SU-DHL-6 (cell line): ENCODE data around the gene NTN5.

Source experiments
- H2AFZ ChIP-seq: fragments of 200-600 bp; sonication (generic); 2 replicates; pipeline ENCODE4 v1.6.1; 2014; ENCODE audit warnings: low read depth, mild to moderate bottlenecking, moderate library complexity, mixed read lengths, antibody characterized with exemption, low read length; ENCODE audit not compliant: severe bottlenecking
- H3F3A ChIP-seq: fragments of 200-600 bp; shearing (Covaris generic); 2 replicates; pipeline ENCODE4 v1.6.0; 2016; ENCODE audit warnings: antibody characterized with exemption, mild to moderate bottlenecking; ENCODE audit not compliant: insufficient read depth
- H3K27ac ChIP-seq: fragments of 200-600 bp; sonication (generic); 2 replicates; pipeline ENCODE4 v1.5.1; 2016; ENCODE audit warnings: low read depth, mild to moderate bottlenecking, low read length, moderate library complexity, mixed read lengths
- H3K27me3 ChIP-seq: fragments of 200-600 bp; sonication (generic), shearing (Covaris generic); 2 replicates; pipeline ENCODE4 v1.6.0; 2014; ENCODE audit warnings: mild to moderate bottlenecking, low read length
- H3K36me3 ChIP-seq: fragments of 200-600 bp; sonication (generic); 2 replicates; pipeline ENCODE4 v1.6.1; 2014; ENCODE audit warnings: mild to moderate bottlenecking, low read length, mixed read lengths
- H3K4me2 ChIP-seq: fragments of 300-600, 200-600 bp; shearing (Covaris generic), sonication (generic); 2 replicates; pipeline ENCODE4 v1.6.0; 2014; ENCODE audit warnings: low read length, low read depth, mild to moderate bottlenecking; ENCODE audit not compliant: poor library complexity, severe bottlenecking
- H3K4me3 ChIP-seq: fragments of 200-600 bp; sonication (generic); 2 replicates; pipeline ENCODE4 v1.5.1; 2014; ENCODE audit warnings: antibody characterized with exemption, low read length, mild to moderate bottlenecking, mixed read lengths; ENCODE audit not compliant: insufficient read depth, poor library complexity, severe bottlenecking
- H3K79me2 ChIP-seq: fragments of 200-600 bp; sonication (generic); 2 replicates; pipeline ENCODE4 v1.6.1; 2014; ENCODE audit warnings: mild to moderate bottlenecking, low read length, moderate library complexity; ENCODE audit not compliant: insufficient read depth
- H3K9ac ChIP-seq: fragments of 200-600 bp; sonication (generic); 2 replicates; pipeline ENCODE4 v1.7.0; 2014; ENCODE audit warnings: mild to moderate bottlenecking, low read length
- H3K9me2 ChIP-seq: fragments of 200-600 bp; sonication (generic); replicated peaks from 2 replicates; pipeline ENCODE4 v1.6.1; 2014; ENCODE audit warnings: low read length; ENCODE audit not compliant: insufficient read depth
- H3K9me3 ChIP-seq: fragments of 200-600 bp; sonication (generic); 2 replicates; pipeline ENCODE4 v1.6.1; 2014; ENCODE audit warnings: low read length, mixed read lengths; ENCODE audit not compliant: insufficient read depth
- H4K20me1 ChIP-seq: fragments of 200-600 bp; sonication (generic); 2 replicates; pipeline ENCODE4 v1.6.1; 2014; ENCODE audit warnings: low read depth, mild to moderate bottlenecking, antibody characterized with exemption, low read length, moderate library complexity, mixed read lengths
- EZH2phosphoT487 ChIP-seq: fragments of 200-600 bp; sonication (generic), shearing (Covaris generic); conservative IDR thresholded peaks from 2 replicates; pipeline ENCODE4 v1.6.1; 2018; ENCODE audit warnings: mild to moderate bottlenecking, antibody characterized with exemption, low read length, moderate library complexity, mixed read lengths
- TF ChIP-seq, protein P1 (sequence below): fragments of 200-600 bp; sonication (generic); IDR thresholded peaks from one replicate; pipeline ENCODE4 v1.5.1; 2017; ENCODE audit warnings: antibody characterized with exemption, mild to moderate bottlenecking, low read length, moderate library complexity; ENCODE audit not compliant: insufficient read depth, poor library complexity, severe bottlenecking

NTN5 gene

DNA sequence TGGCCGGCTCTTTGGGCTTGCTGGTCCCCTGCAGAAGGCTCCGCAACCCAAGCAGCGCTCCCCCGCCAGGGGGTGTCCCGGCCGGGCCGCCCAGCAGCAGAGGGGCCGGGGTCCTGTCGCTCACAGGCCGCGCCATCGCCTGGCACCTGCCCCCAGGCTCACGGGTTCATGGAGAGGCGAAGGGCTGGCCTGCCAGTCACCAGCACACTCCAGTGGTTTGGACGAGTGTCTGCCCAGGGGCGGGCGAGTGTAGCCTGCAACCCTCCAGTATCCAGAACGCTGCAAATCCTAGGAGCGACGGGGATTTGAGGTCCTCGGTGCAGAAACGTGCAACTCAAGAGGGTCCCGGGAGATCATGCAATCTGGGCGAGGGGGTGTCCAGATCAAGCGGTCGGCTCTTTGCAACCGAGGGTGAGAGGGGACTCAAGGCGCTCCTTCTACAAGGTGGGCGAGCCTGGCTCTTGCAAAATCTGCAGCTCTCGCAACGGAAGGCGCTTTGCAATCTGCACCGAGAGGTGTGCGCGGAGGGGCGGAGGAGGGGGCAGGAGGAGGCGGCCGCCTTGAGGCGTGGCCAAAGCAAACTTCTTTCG lies 35.9 kb downstream of the NTN5 start, which contains the start of gene DBP:
Gene DBP, minus strand, starts transcription at position 521 of the 590 bp plus-strand sequence. Its CDS starts 385 bp downstream, at position 136.
- Histone ChIP-seq H3K9me2 (no peaks in the 10 kb centered on the region), H3K4me2 (peak within 1 kb of the TSS; percentile 89), H3K79me2 (no peaks in the 10 kb centered on the region), H3K9me3 (no peaks in the 10 kb centered on the region), H2AFZ (peak within 1 kb of the TSS; percentile 7), H3K9ac (peak within 1 kb of the TSS; percentile 93), H3F3A (peaks cover 21% of the 10 kb centered on the region), H3K27me3 (no peaks in the 10 kb centered on the region), H3K4me3 (peak within 1 kb of the TSS; percentile 68), H3K27ac (peak within 1 kb of the TSS; percentile 89), H4K20me1 (no peaks in the 10 kb centered on the region), H3K36me3 (no peaks in the 10 kb centered on the region)
- TF ChIP-seq EZH2phosphoT487: no peak
- TF ChIP-seq, protein P1, sequence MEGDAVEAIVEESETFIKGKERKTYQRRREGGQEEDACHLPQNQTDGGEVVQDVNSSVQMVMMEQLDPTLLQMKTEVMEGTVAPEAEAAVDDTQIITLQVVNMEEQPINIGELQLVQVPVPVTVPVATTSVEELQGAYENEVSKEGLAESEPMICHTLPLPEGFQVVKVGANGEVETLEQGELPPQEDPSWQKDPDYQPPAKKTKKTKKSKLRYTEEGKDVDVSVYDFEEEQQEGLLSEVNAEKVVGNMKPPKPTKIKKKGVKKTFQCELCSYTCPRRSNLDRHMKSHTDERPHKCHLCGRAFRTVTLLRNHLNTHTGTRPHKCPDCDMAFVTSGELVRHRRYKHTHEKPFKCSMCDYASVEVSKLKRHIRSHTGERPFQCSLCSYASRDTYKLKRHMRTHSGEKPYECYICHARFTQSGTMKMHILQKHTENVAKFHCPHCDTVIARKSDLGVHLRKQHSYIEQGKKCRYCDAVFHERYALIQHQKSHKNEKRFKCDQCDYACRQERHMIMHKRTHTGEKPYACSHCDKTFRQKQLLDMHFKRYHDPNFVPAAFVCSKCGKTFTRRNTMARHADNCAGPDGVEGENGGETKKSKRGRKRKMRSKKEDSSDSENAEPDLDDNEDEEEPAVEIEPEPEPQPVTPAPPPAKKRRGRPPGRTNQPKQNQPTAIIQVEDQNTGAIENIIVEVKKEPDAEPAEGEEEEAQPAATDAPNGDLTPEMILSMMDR: no peak

DNA sequence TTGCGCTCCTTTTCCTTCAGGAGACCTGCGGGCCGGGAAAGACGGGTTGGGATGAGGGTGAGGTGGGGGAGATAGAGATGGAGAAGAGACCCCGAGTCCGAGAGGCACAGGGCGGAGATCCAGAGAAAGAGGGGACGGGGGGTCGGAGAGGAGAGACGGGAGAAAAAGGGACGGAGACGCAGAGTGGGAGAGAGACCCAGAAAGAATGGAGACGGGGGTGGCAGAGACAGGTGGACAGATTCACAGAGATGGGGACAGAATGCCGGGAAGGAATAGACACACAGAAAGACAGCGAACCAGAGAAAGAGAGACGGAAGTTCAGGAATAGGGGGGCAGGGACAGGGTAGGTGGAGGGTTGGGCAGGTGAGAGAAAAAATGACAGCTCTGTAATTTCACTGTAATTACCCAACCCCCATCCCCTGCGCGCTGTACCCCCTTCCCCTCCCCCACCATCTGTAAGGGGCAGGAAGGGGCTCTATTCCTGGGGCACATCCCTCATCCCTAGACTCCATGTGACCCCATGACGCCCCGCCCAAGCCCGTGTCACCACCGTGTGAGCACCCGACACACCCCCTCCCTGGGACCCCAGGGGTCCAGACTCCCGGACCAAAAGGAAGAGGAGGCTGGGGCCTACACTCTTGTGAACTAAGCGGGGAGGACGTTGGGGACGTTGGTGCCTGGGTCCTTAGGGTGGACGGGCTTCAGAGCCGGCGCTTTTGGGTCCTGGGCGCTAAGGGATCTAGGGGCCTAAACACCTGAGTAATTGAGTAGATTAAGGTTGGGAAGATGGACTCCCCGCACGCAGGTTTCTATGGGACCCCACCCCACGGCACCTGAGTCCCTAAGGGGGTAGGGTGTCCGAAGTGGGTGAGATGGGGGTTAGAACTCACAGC lies 36.6 kb downstream of the NTN5 start:
- H4K20me1 ChIP-seq: no peaks in the 10 kb centered on the region
- peak overlapping the region; percentile 89 for H3K4me2 ChIP-seq
- TF ChIP-seq, protein P1: no peak
- TF ChIP-seq EZH2phosphoT487: no peak
- H3K9me2 ChIP-seq: no peaks in the 10 kb centered on the region
- no peaks in the 10 kb centered on the region for H3K36me3 ChIP-seq
- no peaks in the 10 kb centered on the region for H3K79me2 ChIP-seq
- H2AFZ ChIP-seq: peak overlapping the region; percentile 22
- H3K27ac ChIP-seq: peak overlapping the region; percentile 73
- peak overlapping the region; percentile 93 for H3K9ac ChIP-seq
- no peaks in the 10 kb centered on the region for H3K27me3 ChIP-seq
- H3F3A ChIP-seq: peaks cover 21% of the 10 kb centered on the region
- H3K9me3 ChIP-seq: no peaks in the 10 kb centered on the region
- peak overlapping the region; percentile 68 for H3K4me3 ChIP-seq

DNA sequence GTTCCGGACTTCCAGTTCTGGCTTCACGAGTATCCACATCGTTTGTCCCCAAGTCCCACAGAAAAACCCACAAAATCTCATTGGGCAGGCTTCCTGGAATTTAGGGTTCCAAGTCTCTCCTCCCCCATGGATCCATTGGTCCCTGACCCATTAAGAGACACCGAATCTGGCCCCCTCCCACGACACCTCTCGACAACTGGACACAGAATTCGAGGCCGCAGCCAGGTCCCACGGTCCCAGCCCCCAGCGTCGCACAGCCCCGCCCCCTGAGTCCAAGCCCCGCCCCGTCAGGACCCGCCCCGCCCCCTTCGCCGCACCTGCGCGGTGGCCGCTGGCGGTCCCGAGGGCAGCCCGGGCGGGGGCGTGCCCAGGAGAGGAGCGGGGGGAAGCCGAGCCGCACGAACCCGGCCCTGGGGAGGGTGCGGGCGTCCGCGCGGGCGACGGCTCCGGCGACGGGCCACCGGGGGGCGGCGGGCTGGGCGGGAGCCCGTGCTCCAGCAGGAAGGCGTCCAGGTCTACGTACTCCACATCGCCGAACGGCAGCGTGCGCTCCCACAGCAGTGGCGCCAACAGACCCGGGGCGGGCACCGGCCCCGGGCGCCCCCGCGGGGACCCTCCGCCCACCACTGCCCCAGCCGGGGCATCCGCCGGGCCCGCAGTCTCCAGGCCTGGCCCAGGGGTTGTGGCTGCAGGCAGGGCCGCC lies 37.4 kb downstream of the NTN5 start:
- Histone ChIP-seq H3K9me2 (no peaks in the 10 kb centered on the region), H3K4me3 (peak overlapping the region; percentile 68), H4K20me1 (no peaks in the 10 kb centered on the region), H3K27me3 (no peaks in the 10 kb centered on the region), H3K9ac (peak overlapping the region; percentile 93), H3K4me2 (peak overlapping the region; percentile 89), H3K79me2 (no peaks in the 10 kb centered on the region), H2AFZ (peak overlapping the region; percentile 22), H3K9me3 (no peaks in the 10 kb centered on the region), H3F3A (peaks cover 21% of the 10 kb centered on the region), H3K36me3 (no peaks in the 10 kb centered on the region), H3K27ac (peak overlapping the region; percentile 73)
- no peak for TF ChIP-seq EZH2phosphoT487
- TF ChIP-seq, protein P1: no peak
